ENCODE data around the gene GRB14.

The GRB14 gene

DNA sequence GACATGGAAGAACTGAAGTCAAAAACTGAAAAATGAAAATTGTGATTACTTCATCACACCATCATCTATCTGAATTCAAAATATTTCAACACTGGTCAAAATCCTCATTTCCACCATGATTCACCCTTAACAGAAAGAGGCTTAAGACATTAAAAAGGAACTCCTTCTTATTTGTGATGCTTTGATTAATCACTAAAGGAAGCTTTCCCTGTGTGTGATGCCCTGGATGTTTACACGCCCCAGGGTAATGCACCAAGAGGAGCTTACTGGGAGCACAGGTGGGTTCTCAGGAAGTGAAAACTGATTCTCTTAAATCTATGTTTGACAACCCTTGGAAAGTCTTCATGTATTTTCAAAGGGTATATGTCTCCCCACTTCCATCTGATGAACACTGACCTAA is 11.5 kb downstream of the GRB14 start:
- no peak for DNase-seq (ENCODE audit: insufficient read length)
- TF ChIP-seq TAF1 (IDR thresholded peaks at IDR 0.05; ENCODE audit: borderline replicate concordance, low read depth, low read length) (no peak), POLR2A (IDR thresholded peaks at IDR 0.05; ENCODE audit: low read depth, low read length) (no peak), POLR2AphosphoS5 (IDR thresholded peaks at IDR 0.05; ENCODE audit: low read depth, low read length) (no peak)
- no peak for FAIRE-seq

DNA sequence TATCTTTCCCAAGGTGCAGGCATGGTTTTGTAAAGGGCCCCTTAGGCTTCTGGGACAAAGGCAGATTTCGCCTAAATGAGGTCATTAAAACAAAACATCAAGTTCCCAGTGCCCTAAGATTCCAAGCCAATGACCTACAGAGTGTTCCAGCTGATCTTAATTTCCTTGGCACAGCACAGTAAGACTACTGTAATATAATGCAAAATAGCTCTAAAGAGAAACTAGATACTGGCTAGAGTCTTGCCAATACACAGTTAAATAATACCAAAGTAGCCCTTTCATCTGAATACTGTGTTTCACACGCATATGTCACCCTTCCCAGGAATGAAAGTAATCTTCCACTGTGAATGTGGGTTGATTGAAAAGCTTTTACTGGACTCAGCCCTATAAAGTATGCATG is 14.7 kb downstream of the GRB14 start:
- FAIRE-seq, result no peak
- no peak for TF ChIP-seq POLR2A (IDR thresholded peaks at IDR 0.05; ENCODE audit: low read depth, low read length)
- TF ChIP-seq POLR2AphosphoS5 (IDR thresholded peaks at IDR 0.05; ENCODE audit: low read depth, low read length), result no peak
- TF ChIP-seq TAF1 (IDR thresholded peaks at IDR 0.05; ENCODE audit: borderline replicate concordance, low read depth, low read length), result no peak
- no peak for DNase-seq (ENCODE audit: insufficient read length)

DNA sequence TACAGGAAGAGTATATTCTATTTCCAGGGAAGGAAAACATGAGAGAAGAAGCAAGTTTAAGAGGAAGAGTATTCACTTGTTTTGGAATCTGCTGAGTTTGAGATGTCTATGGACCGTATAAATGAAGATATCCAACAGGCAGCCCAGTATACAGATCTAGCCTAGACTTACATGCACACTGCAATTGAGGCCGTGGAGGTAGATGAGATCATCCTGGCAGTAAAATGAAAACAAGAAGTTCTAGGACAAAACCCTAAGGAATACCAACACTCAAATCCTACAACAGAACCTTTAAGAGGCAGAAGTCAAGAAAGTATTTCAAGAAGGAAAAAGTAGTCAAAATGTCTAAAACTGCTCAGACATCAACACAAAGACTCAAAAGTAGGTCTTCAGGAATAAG is 16.0 kb downstream of the GRB14 start:
- TF ChIP-seq POLR2AphosphoS5 (IDR thresholded peaks at IDR 0.05; ENCODE audit: low read depth, low read length) (no peak), POLR2A (IDR thresholded peaks at IDR 0.05; ENCODE audit: low read depth, low read length) (no peak), TAF1 (IDR thresholded peaks at IDR 0.05; ENCODE audit: borderline replicate concordance, low read depth, low read length) (no peak)
- DNase-seq (ENCODE audit: insufficient read length), result no peak
- no peak for FAIRE-seq

DNA sequence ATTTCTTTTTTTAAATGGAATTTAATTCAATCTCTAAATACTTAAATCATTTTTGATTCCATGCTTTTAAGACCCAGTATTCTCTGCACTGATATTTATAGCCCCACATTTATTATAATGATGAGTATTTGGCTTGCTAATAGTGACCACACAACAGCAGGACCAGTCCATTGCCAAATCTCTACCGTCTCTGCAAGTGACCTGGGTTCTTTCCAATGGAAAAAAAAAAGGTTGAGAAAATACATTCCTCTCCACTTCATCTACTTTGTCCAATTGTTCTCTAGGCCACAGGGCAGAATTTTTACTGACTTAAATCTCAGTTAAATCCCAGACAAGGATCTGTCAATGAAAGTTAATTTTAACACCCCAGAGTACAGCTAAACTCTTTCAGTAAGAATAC is 20.5 kb downstream of the GRB14 start:
- FAIRE-seq, result no peak
- no peak for TF ChIP-seq POLR2A (IDR thresholded peaks at IDR 0.05; ENCODE audit: low read depth, low read length)
- TF ChIP-seq POLR2AphosphoS5 (IDR thresholded peaks at IDR 0.05; ENCODE audit: low read depth, low read length), result no peak
- no peak for TF ChIP-seq TAF1 (IDR thresholded peaks at IDR 0.05; ENCODE audit: borderline replicate concordance, low read depth, low read length)

DNA sequence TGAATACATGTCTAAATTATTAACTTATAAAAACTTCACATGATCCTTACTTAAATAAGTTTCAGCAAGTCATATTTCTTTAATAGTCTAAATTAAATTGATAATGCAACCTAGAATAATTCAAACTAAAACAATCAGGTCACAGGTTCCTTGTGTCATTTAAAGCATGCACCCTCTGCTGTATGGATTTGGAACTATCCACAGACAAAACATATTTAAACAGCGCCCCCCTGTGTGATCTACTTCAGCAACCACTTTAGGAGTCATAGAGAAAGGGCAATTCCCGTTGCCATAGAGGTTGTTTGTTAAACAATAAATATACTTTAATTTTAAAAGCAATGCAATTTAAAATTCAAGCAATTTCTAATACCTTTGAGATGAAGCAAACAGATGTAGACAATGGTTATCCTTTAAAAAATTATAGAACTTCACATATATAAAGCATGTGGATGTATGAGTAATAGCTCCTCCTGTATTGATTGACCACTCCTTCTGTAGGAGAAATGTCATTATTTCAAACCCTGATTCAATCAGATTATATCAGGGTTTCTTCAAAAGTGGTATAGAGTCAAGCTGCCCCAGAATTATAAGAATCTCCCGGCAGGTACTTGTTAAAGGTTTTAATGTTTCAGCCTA is 21.2 kb downstream of the GRB14 start:
- FAIRE-seq, result no peak
- TF ChIP-seq POLR2AphosphoS5 (IDR thresholded peaks at IDR 0.05; ENCODE audit: low read depth, low read length) (no peak), TAF1 (IDR thresholded peaks at IDR 0.05; ENCODE audit: borderline replicate concordance, low read depth, low read length) (no peak), POLR2A (IDR thresholded peaks at IDR 0.05; ENCODE audit: low read depth, low read length) (no peak)
- no peak for DNase-seq (ENCODE audit: insufficient read length)

More for the DNA sequence above, 20.5 kb downstream of the GRB14 start:
- no peak for DNase-seq (ENCODE audit: insufficient read length)

DNA sequence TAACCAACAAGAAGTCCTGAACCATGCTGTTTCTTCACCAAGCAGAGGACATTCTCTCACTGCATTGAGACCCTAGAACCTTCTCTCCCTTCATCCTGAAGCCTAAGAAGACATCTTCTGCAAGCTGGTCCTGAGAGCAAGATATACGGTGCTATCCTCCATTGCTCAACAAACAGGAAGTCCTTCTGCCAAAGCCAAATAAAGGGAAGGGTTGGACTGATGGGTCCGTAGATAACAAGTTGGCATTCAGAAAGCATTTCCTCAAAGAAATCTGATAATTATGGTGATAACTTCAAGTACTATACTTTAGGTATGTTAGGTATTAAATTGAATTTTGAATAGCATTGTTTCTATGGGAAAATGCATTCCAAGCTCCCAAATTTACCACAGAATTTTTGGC is 23.3 kb downstream of the GRB14 start:
- TF ChIP-seq POLR2AphosphoS5 (IDR thresholded peaks at IDR 0.05; ENCODE audit: low read depth, low read length) (no peak), TAF1 (IDR thresholded peaks at IDR 0.05; ENCODE audit: borderline replicate concordance, low read depth, low read length) (no peak), POLR2A (IDR thresholded peaks at IDR 0.05; ENCODE audit: low read depth, low read length) (no peak)
- FAIRE-seq (no peak), DNase-seq (ENCODE audit: insufficient read length) (no peak)

DNA sequence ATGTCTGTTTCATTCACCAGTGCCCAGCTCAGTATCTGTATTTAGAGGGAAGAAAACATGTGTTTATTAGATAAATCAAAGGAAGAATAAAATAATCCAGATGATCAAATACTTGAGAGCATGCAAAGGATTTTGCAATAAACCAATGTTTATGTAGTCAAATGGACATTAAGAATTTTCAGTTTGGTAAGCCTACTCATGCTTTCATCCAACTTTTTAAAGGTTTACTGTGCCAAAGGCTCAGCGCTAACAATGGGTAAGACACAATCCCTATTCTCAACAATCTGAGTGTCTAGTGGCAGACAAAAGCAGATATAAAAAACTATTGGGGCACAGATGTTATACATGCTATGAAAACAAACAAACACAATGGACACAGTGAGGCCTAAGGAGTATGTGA is 26.3 kb downstream of the GRB14 start:
- no peak for FAIRE-seq
- TF ChIP-seq POLR2A (IDR thresholded peaks at IDR 0.05; ENCODE audit: low read depth, low read length) (no peak), POLR2AphosphoS5 (IDR thresholded peaks at IDR 0.05; ENCODE audit: low read depth, low read length) (no peak), TAF1 (IDR thresholded peaks at IDR 0.05; ENCODE audit: borderline replicate concordance, low read depth, low read length) (no peak)
- no peak for DNase-seq (ENCODE audit: insufficient read length)

- no peak for FAIRE-seq
- no peak for DNase-seq (ENCODE audit: insufficient read length)
- TF ChIP-seq POLR2AphosphoS5 (IDR thresholded peaks at IDR 0.05; ENCODE audit: low read depth, low read length), result no peak
- no peak for TF ChIP-seq TAF1 (IDR thresholded peaks at IDR 0.05; ENCODE audit: borderline replicate concordance, low read depth, low read length)
- no peak for TF ChIP-seq POLR2A (IDR thresholded peaks at IDR 0.05; ENCODE audit: low read depth, low read length)
Observed at GRCh38 chr2:164593959-164594358, 27.3 kb downstream of the GRB14 start.

DNA sequence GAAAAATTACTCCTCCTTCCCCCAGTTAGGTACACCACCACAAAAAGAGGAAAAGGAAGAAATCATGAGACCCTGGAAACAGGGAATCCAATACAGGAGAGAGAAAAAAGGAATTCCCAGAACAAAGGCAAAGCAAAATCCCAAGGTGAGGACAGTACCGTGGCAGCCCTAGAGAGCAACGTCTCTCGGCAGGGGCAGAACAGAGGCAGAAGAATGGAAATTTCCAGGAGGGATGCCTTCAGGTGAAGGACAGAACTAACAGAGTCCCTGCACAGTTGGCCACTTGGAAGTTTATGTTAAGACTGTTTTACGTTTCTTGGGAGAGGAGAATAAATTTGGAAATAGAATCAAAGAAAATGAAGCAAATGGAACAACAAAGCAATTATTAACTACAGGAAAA is 27.7 kb downstream of the GRB14 start:
- no peak for TF ChIP-seq TAF1 (IDR thresholded peaks at IDR 0.05; ENCODE audit: borderline replicate concordance, low read depth, low read length)
- TF ChIP-seq POLR2A (IDR thresholded peaks at IDR 0.05; ENCODE audit: low read depth, low read length), result no peak
- TF ChIP-seq POLR2AphosphoS5 (IDR thresholded peaks at IDR 0.05; ENCODE audit: low read depth, low read length), result no peak
- FAIRE-seq (no peak), DNase-seq (ENCODE audit: insufficient read length) (no peak)

GRCh38 chr2:164589522-164589921 is 31.8 kb downstream of the GRB14 start:
- no peak for FAIRE-seq
- TF ChIP-seq POLR2A (IDR thresholded peaks at IDR 0.05; ENCODE audit: low read depth, low read length), result no peak
- no peak for TF ChIP-seq POLR2AphosphoS5 (IDR thresholded peaks at IDR 0.05; ENCODE audit: low read depth, low read length)
- no peak for TF ChIP-seq TAF1 (IDR thresholded peaks at IDR 0.05; ENCODE audit: borderline replicate concordance, low read depth, low read length)
- no peak for DNase-seq (ENCODE audit: insufficient read length)

- TF ChIP-seq POLR2A (IDR thresholded peaks at IDR 0.05; ENCODE audit: low read depth, low read length) (no peak), TAF1 (IDR thresholded peaks at IDR 0.05; ENCODE audit: borderline replicate concordance, low read depth, low read length) (no peak), POLR2AphosphoS5 (IDR thresholded peaks at IDR 0.05; ENCODE audit: low read depth, low read length) (no peak)
- FAIRE-seq (no peak), DNase-seq (ENCODE audit: insufficient read length) (no peak)
Observed at GRCh38 chr2:164581050-164581449, 40.2 kb downstream of the GRB14 start.

DNA sequence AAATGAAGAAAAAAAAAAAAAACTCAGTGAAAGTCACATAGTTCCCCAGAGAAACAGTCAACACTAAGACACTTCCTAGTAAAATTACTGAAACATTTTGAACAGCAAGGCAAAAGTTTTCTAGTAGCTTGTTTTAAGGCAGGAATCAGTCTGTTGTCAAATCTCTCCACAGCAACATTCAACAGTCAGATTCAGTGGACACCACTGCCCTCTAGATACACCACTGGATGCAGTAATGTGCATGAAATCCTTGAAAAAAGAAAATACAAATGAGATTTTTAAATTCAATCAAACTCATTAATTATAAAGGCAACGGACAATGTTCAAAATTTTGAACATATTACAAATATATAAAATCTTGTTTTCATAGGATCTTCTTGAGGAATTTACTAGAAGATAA is 46.4 kb downstream of the GRB14 start:
- no peak for FAIRE-seq

More for the DNA sequence above, 46.4 kb downstream of the GRB14 start:
- no peak for DNase-seq (ENCODE audit: insufficient read length)
- TF ChIP-seq POLR2AphosphoS5 (IDR thresholded peaks at IDR 0.05; ENCODE audit: low read depth, low read length), result no peak
- no peak for TF ChIP-seq POLR2A (IDR thresholded peaks at IDR 0.05; ENCODE audit: low read depth, low read length)
- TF ChIP-seq TAF1 (IDR thresholded peaks at IDR 0.05; ENCODE audit: borderline replicate concordance, low read depth, low read length), result no peak

Measured in GM12892 (cell line).